SK-N-SH treated with all-trans-retinoic acid at 6 μM for 48 hours (cell line): ENCODE measurements around the gene BAG5.

Experiments used
- CREB5 ChIP-seq: fragments of 250-450 bp; sonication (Bioruptor Pico); IDR thresholded peaks from 2 replicates; pipeline ENCODE4 v1.5.1; 2020; ENCODE audit warnings: low read depth, mild to moderate bottlenecking, moderate library complexity
- CSRNP3 ChIP-seq: fragments of 250-450 bp; sonication (Bioruptor Pico); IDR thresholded peaks from 2 replicates; pipeline ENCODE4 v1.5.1; 2021; ENCODE audit warnings: mild to moderate bottlenecking, moderate library complexity
- ISL1 ChIP-seq: fragments of 250-450 bp; sonication (Bioruptor Pico); IDR thresholded peaks from 2 replicates; pipeline ENCODE4 v2.1.2; 2022; ENCODE audit warnings: mild to moderate bottlenecking, moderate library complexity
- PATZ1 ChIP-seq: fragments of 250-450 bp; sonication (Bioruptor Pico); IDR thresholded peaks from 2 replicates; pipeline ENCODE4 v1.8.0; 2020; ENCODE audit warnings: mild to moderate bottlenecking, moderate library complexity, borderline replicate concordance
- TSHZ2 ChIP-seq: fragments of 250-450 bp; sonication (Bioruptor Pico); IDR thresholded peaks from 2 replicates; pipeline ENCODE4 v1.5.0; 2020; ENCODE audit warnings: mild to moderate bottlenecking, moderate library complexity
- ZC3H10 ChIP-seq: fragments of 250-450 bp; sonication (Bioruptor Pico); IDR thresholded peaks from 2 replicates; pipeline ENCODE4 v1.5.1; 2021; ENCODE audit warnings: mild to moderate bottlenecking, moderate library complexity
- ZFP30 ChIP-seq: fragments of 450-650 bp; formaldehyde crosslinking; IDR thresholded peaks from 2 replicates; pipeline ENCODE4 v1.5.0; 2022; ENCODE audit warnings: mild to moderate bottlenecking, moderate library complexity

GRCh38 chr14:103581954-103582703 lies 19.7 kb upstream of the BAG5 start:
- TF ChIP-seq PATZ1 (no peak), ZC3H10 (no peak), ISL1 (CRISPR knock-in tag) (no peak), TSHZ2 (CRISPR knock-in tag) (no peak), ZFP30 (CRISPR knock-in tag) (no peak), CSRNP3 (CRISPR knock-in tag) (no peak), CREB5 (CRISPR knock-in tag) (no peak)
